Tongue (tissue), 2 donors: Measurements from ENCODE around the gene EXOC3L1. TPM values are rescaled to one million over a fixed set of nuclear protein-coding genes. Genes with fewer than 3 reads are reported as not detected.
A peak's percentile ranks its signal among the peaks of the same experiment; 100 is the strongest.

Experiments
- DNase-seq: peaks from one replicate; pipeline ENCODE4 v3.0.0-alpha.2; 2015
- total RNA-seq: library from RNA; depleted of rRNA; stranded (reverse); fragments of >200 nt; gene quantifications from one replicate; pipeline ENCODE4 v1.2.3, GENCODE V29; 2014

Gene EXOC3L1
- total RNA-seq, 1 donor from 2014 or later: 3.6 TPM

DNA sequence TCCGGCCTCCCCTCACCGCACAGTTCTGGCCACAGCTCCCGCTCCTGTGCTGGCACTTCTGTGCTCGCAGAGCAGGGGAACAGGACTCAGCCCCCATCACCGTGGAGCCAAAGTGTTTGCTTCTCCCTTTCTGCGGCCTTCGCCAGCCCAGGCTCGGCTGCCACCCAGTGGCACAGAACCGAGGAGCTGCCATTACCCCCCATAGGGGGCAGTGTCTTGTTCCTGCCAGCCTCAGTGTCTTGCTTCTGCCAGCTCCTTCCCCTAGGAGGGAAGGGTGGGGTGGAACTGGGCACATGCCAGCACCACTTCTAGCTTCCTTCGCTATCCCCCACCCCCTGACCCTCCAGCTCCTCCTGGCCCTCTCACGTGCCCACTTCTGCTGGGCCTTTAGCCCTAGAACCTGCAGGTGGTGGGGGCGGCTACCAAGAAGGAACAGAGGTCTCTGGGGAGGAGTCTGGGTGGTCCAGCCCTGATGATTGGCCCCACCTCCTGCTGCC lies 8.3 kb upstream of the EXOC3L1 start:
- DNase-seq: peak; percentile 41

DNA sequence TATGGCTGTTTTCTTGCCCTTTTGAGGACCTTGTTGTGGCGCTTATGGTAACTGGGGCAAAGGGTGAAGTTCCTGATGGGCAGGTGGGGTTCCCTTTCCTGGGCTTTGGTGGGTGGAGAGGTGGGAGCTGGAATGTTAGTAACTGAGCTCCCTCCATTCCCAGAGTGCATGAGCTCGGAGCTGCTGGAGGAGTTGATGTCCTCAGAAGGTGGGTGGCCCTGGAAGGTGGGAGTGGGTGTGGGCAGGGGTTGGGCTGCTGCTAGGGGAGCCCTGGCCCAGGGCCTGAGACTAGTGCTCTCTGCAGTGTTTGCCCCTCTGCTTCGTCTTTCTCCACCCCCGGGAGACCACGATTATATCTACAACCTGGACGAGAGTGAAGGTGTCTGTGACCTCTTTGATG lies 7.8 kb upstream of the EXOC3L1 start:
- no peak for DNase-seq

DNA sequence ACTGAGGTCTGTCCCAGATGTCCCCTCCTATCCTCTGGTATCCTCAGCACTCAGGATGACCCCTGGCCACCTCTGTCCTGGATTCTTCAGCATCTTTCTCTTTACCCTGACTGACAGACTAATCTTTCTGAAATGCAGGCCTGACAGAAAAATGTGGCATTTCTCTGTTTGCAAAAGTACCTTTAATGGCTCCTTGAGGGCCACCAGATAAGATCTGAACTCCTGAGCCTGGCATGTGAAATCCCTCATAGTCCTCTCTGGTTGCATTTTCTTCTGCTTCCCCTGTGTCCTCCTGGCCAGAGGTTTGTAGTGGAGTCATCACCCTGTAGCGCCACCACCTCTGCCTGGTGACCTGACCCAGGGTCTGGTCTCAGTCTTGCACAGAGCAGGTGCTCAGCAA lies 6.9 kb upstream of the EXOC3L1 start:
- no peak for DNase-seq

DNA sequence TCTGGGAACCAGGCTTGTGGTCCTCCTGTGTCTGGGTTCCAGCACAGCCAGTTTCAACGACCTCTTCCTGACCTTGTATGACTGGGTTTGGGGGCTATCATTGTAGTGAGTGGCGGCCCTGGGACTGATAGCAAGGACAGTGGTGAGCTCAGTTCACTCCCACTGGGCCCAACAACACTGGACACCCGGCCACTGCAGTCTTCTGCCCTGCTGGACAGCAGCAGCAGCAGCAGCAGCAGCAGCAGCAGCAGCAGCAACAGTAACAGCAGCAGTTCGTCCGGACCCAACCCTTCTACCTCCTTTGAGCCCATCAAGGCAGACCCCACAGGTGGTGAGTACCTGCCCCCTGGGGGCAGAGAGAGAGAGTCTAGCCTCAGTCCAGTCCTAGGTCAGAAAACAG lies 5.7 kb upstream of the EXOC3L1 start:
- no peak for DNase-seq

DNA sequence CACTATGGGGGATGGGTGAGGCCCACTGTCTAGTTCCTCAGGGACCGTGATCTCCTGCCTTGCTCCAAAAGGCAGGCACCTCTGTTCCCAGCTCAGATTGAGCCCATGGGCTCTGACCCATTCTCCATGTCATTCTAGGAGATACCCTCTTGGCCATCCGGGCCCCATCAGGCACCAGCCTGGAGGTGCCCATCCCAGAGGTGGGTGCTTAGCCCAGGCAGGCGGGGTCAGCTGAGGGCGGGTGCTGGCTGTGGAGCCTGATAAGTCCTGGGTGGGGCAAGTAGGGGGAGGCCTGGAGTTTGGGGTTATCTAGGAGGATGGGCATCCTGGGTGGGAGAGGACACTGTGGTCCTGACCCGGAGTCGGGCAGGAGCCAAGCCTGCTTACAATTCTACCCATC lies 4.3 kb upstream of the EXOC3L1 start:
- no peak for DNase-seq

DNA sequence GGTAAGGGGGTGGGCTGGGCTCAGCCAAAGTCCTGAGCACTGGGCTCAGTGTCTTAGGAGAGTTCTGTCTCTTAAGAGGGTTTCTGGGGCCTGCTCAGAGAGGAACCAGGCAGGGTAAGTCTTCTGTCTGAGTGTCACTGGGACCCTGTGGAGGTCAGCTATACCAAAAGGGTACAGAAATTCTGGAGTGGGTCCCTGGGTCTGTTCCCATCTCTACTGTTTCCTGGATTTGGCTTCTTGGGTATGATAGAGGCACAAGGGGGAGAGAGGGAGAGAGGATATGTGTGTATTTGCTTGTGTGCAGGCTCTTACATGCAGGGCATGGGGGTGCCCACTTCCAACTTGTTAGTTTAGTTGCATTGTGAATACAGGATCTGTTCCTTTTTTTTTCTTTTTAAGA lies 3.6 kb upstream of the EXOC3L1 start:
- DNase-seq: no peak

DNA sequence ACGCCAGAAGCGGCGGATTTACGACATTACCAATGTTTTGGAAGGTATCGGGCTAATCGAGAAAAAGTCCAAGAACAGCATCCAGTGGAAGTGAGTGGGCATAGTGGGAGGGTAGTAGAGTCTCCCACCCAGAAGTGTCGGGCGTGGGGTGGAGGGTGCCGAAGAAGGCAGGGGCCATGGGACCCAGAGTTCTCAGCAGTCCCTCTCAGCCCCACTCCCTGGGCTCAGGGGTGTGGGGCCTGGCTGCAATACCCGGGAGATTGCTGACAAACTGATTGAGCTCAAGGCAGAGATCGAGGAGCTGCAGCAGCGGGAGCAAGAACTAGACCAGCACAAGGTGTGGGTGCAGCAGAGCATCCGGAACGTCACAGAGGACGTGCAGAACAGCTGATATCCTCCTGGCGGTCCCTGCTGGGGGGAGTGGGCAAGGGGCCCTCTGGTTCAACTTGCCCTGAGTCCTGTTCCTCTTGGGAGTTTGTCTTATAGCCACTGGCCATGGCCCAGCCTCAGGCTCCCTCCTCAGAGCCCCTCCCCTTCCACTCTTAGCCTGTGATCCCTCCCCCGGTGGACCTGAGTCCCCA lies 2.9 kb upstream of the EXOC3L1 start:
- no peak for DNase-seq

DNA sequence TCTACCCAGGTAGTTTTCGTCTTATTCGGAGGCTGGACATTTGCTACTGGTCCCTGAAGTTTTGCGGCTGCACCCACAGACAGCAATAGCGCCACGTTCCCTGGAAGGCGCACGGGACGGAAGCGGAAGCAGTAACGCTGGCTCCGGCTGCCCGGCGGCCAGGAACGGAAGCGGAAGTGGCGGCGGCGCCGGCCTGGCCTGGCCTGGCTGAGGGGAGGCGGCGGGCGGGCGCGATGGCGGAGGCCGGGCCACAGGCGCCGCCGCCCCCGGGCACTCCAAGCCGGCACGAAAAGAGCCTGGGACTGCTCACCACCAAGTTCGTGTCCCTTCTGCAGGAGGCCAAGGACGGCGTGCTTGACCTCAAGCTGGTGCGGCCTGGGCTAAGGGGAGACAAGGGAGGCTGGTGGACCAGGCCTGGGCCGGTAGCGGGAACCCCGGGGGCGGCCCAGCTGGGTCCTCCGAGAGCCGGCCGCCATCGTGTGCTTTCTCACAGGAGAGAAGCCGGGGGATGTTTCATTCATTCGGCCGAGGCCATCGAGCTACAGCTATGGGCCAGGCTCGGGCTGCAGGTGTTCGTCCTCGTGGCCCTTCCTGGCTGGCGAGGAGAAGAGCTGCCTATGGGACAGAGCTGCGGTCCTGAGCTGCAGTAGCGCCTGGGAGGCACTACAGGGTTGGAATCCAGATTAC lies 2.2 kb upstream of the EXOC3L1 start, which contains the start of gene E2F4:
Gene E2F4 (plus strand): TSS at position 161 of the 687 bp plus-strand sequence. CDS start 73 bp downstream, at position 234.
- DNase-seq: peak; percentile 95

DNA sequence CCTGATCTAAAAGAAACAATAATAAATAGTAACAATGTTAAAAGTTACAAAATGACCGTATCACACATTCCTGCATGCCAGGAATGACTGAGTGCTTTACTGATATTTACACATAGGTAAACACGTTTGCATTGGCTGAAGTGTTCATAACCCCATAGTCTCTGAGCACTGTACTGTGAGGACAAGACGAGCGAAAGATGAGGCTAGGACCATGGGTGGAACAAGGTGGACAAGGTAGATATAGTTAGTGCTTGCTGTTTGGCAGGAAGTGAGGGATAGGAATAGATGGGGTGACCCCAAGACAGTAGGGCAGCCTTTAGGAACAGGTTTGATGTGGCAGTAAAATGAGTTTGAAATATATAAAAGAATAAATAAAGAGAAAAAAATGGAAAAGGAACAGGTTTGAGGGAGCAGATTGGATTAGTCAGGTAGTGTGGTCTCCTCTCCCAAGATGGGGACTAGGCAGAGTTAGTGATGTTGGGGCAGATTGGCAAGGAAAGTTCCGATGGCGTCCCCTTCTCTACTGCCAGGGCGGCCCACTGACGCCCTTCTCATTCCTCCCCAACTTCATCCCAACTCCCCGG lies 1.6 kb upstream of the EXOC3L1 start:
- no peak for DNase-seq

DNA sequence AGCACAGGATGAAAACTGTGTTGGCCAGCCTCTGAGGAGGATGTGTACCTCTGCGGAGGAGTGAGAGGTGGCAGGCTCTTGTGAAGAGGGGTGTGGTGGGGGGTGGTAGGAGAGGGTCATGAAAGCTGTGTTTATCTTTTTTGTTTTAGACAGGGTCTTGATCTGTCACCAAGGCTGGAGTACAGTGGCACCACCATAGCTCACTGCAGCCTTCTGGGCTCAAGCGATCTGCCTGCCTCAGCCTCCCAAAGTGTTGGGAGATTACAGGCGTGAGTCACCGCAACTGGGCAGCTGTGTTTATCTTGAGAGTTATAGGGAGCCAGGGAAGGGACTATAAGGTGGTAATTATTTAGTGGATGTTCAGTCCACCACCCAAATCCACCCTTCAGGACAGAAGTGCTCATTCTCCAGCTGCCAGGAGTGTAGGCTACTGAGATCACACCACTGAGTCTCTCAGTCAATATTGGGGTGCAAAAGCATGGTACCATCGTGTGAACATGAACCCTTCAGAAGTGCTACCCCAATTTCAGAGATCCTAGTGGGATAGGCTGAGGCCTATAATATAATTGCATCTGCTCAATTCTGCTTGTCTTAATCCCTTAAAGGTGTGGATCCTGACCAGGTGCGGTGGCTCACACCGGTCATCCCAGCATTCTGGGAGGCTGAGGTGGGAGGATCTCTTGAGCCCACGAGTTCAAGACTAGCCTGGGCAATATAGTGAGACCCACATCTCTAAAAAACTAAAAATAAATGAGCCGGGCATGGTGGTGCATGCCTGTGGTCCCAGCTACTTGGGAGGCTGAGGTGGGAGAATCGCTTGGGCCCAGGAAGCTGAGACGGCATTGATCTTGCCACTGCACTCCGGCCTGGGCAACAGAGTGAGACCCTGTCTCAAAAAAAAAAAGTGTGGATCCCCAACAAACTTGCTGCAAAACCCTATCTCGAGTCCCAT lies 788 bp upstream of the EXOC3L1 start:
- DNase-seq: no peak

DNA sequence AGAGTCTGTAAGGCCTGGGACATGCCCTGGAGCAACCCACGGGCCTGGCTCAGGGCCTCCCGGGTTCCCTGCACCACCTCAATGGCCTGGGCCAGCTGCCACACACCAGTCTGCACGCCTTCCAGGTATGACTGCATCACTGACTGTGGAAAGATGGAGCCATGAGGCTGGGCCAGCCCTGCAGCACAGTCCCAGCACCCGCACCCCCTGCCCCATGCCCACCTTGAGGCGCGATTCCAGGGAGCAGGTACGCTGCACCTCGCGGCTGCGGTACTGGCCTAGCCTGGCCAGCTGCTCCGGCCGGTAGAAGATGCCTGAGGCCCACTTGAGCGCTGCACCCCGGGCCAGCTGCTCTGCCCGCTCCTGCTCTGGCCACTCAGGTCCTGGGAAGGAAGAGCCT lies 1.1 kb downstream of the EXOC3L1 start:
- no peak for DNase-seq

DNA sequence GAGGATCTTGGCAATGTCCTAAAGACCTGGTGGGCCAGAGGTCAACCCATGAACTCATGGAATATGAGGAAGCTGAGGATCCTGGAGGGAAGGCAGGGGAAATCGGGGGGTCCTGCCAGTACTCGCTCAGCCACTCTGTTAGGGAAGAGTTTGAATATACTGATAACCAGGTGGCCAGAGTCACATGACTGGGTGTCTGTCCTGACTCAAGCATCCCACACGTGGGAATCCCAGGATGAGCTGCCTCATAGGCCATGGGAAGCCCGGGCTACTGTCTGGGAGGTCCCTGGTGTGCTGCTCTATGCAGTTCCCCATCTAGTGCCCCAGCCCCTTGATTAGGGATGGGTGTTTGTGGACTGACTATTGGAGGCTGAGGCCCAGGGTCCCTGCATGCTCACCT lies 1.6 kb downstream of the EXOC3L1 start:
- DNase-seq: no peak

DNA sequence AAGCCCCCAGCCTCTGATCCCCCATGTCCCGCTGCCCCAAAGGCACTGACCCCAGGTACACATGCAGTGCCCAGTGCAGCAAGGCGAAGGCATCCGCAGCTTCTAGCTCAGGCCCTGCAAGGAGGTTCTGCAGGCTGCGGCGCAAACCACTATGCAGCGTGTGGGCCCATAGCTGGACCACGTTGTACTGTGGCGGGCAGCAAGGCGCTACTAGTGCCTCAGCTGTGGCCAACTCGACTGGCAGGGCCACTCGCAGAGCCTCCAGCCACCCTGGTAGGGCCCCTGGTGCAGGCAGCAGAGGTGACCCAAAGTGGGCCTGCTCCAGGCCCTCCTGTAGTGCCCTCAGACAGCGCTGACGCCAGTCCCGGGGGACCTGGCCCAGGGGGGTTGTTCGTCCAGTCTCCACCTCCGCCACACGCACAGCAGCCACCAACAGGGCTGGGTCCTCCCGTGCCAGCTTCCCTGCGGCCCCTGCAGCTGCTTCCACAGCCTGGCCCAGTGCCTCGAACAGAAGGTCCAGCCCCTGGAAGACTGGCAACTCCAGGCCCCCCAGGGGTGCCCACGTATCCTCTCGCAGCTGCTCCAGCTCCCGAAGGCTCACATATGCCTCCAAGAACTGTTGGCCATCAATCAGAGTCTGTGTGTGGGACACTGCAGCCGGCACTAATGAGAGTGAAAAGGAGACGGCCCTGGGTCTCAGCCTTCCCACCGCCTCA lies 2.6 kb downstream of the EXOC3L1 start:
- peak; percentile 89 for DNase-seq

DNA sequence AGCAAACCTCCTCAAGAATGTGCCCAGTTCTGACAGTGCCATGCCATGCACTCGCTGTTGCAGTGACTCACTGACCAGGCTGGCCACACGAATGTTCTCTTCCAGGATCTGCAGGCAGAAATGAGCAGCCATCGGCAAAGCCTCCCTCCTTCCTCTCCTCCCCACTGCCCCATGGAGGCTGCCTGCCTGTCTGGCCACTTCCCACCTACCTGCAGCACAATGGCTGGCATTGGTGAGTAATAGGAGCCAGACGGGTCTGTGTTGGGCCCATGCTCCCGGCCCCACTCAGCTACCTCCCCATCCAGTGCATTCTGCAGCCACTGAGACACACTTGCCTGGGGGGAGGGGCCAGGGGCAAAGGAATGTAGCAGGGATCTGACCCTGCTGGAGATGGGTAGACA lies 3.4 kb downstream of the EXOC3L1 start:
- DNase-seq: no peak

DNA sequence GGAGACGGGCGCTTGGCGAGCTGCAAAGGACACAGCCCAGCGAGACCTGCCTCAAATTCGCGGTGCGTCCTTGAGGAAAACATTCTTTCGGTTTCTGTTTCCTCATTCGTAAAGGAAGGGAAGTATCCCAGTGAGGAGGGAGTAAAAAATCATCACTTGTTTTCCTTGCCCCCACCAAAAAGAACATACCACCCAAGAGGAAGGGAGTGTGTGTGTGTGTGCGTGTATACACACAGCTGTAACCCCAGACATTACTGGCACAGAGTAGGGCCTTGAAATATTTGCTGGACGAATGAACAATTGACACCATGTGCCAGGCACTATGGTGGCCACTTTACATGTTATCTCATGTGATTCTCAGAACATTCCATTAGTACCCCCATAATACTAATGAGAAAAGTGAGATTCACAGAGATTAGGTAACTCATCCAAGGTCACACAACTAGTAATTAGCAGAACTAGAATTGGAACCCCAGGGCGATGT lies 4.2 kb downstream of the EXOC3L1 start:
- DNase-seq: no peak

DNA sequence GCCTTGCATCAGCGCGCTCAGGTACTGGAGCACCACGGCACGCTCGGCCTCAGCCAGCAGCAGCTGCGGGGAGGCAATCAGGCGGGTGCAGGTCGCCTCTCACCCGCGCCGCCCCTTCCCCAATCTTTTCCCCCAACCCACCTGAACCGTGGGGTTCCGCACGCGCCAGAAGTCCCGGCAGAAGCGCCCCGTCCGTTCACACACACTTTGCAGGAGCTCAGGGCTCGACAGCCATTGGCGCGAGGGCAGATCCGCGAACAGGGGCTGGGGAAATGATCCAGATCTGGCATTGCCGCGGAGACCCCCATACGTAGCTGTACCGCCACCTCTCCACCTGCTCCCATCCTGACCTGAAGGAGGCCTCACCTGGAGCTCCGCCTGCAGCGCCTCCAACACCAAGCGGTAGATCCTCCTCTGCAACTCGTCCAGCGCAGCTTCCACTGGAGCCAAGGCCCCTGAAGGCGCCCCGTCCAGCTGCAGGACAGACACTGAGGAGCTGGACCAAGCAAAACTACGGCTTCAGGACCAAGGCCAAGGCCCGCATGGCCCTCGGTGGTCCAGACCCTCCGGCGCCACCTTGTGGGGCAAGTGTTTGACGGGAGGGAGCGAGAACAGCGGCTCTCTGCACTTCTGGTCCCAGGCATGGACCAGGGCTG lies 4.8 kb downstream of the EXOC3L1 start:
- DNase-seq: peak; percentile 95

DNA sequence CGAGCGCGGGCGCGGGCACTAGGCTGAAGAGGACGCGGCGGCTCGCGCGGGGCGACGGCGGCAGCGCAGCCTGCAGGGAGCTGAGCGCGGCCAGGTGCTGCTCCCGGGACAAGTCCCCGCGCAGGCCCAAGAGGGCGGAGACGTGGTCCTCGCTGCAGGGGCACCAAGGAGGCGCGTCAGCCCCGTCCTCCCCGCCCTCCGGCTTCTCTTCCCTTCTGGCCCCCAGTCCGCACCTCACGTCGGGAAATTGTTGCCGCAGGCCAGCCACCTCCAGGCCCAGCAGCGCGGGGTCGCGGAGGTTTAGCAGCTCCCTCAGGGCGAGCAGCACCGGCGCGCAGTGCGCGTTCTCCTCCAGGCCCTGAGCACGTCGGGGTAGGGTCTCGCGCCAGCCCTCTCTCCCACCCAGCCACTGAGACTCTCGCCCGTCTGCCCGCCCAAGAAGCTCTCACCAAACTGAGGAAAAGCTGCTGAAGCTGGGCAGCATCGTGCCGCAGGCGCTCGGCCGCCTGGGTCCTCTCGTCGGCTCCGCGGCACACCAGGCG lies 5.4 kb downstream of the EXOC3L1 start:
- no peak for DNase-seq

DNA sequence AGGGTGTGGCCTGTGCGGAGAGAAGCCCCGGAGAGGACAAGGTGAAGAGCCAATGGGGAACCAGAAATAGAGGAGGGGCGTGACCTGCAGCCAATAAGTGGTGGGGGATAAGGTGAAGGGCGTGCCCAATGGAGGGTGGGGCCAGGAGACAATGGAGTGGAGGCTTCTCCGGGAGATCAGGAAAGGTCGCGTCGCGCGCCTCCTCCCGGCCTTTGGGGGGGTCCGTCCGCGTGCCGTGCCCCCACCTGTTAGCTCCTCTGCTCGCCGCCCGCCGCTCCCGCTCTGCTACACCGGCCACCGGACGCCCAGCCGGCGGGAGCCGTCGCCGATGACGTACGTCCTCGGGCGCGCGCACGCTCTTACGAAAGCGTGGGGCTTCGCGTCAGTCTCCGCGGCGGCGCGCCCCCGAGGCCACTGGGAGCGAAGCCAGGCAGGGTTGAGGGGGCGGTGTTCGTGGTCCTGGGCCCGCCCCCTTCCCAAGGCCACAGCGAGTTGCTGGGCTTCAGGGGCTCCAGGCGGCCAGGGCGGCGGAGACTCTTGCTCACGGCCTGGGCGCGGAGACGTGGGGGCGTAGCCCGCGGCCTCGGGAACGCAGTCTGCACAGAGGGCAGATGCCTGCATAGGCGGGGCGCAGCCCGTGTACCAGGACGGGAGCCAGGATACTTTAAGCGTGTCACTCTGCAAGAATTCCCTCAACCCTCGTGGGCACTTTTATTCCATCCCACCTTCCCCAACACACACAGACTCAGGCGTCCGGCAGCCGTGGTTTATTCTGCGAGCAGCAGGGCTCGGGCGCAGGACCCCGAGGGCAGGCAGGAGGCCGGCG lies 6.1 kb downstream of the EXOC3L1 start, which contains the start of gene MATCAP1:
Gene MATCAP1 (minus strand): TSS at position 337 of the 826 bp plus-strand sequence. CDS start 3,353 bp downstream, outside the sequence.
- peak; percentile 99 for DNase-seq

DNA sequence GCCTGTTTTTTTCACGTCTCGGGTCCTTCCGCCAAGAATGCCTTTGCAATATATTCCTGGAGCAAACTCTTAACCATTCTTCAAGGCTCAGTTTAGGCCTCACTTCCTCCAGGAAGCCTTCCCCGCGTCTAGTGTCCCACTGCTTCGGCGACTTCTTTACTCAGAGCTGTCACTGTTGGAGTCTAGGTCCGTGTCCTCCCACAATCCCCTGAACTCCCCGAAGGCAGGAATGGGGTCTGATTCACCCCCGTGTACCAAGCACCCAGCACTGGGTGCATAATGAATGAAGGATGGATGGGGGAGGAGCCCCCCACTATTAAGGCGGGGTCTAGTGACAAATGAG lies 6.7 kb downstream of the EXOC3L1 start:
- no peak for DNase-seq

DNA sequence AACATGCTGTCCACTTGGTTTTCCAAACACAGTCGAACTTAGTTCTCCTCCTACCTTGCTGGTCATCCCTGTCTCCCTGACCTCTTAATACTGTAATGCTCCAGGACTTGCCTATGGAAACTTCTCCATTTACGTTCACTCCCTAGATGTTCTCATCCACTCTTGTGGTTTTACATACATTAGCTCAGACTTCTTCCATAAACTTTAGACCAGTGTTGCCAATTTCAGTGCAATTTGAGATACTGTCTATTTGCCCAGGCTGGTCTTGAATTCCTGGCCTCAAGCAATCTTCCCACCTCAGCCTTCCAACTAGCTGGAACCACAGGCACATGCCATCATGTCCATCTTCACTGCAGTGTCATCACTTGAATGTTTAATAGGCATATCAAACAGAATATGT lies 7.6 kb downstream of the EXOC3L1 start:
- DNase-seq: no peak
